ENCODE measurements around the gene UROD. TPM values are rescaled to one million over a fixed set of nuclear protein-coding genes. Genes with fewer than 3 reads are reported as not detected.

UROD gene
- total RNA-seq, 1 experiment from 2014 or later = 92.2 TPM

GRCh38 chr1:44999232-44999631 lies 12.8 kb upstream of the UROD start:
- H3K9ac ChIP-seq (ENCODE audit: extremely low read depth, insufficient read length, low read length) = no peak overlapping the region
- H3K9me3 ChIP-seq (ENCODE audit: control insufficient read depth, low read depth, low read length) = no peaks in the 10 kb centered on the region
- no peaks in the 10 kb centered on the region for H3K27me3 ChIP-seq (ENCODE audit: insufficient read depth, low read length)
- no peak overlapping the region for H2BK12ac ChIP-seq (ENCODE audit: insufficient read length, low read depth, low read length)
- H3K36me3 Mint-ChIP-seq (ENCODE audit: insufficient read depth in 1 of 3, low read depth in 3 of 3) = peaks cover 7 to 22% (median 20%) of the 10 kb centered on the region in 3 experiments; a peak in 6 of 7 replicates
- H3K9me3 Mint-ChIP-seq = no peaks in the 10 kb centered on the region
- H2AK5ac ChIP-seq (ENCODE audit: insufficient read length, low read length) = no peak overlapping the region
- H2BK5ac ChIP-seq (ENCODE audit: insufficient read length, low read length) = no peak overlapping the region
- no peak overlapping the region for H3K4me2 ChIP-seq (ENCODE audit: insufficient read depth, insufficient read length, low read length)
- H3K18ac ChIP-seq (ENCODE audit: insufficient read length, low read depth, low read length) = no peak overlapping the region
- no peak overlapping the region for H3K27ac ChIP-seq (ENCODE audit: insufficient read length, low read depth, low read length)
- H3K79me2 ChIP-seq (ENCODE audit: insufficient read depth, low read length) = no peaks in the 10 kb centered on the region
- H4K20me1 ChIP-seq (ENCODE audit: control insufficient read depth, insufficient read depth, insufficient read length) = no peaks in the 10 kb centered on the region
- H4K5ac ChIP-seq (ENCODE audit: insufficient read length, low read depth, low read length) = no peak overlapping the region
- no peak overlapping the region for H2AFZ ChIP-seq (ENCODE audit: low read length)
- H3K79me1 ChIP-seq (ENCODE audit: insufficient read depth, low read depth, low read length, poor library complexity, severe bottlenecking) = no peaks in the 10 kb centered on the region
- WGBS (ENCODE audit: extremely low coverage, insufficient read length, low lambda C conversion rate) = no CpG with 5 or more reads among the region's 3 CpGs
- no peak for TF ChIP-seq CTCF (conservative IDR thresholded peaks at IDR 0.05)
- no peaks in the 10 kb centered on the region for H3K4me1 ChIP-seq (ENCODE audit: insufficient read depth, low read length)
- no peak overlapping the region for H2BK15ac ChIP-seq (ENCODE audit: low read depth, low read length)
- no peak overlapping the region for H4K8ac ChIP-seq (replicated peaks; ENCODE audit: insufficient read length, low read depth, low read length)
- no peak overlapping the region for H3K4me3 Mint-ChIP-seq
- no peak overlapping the region for H3K27ac Mint-ChIP-seq
- H3T11ph ChIP-seq (ENCODE audit: low read length) = no peak overlapping the region
- H3K23me2 ChIP-seq (ENCODE audit: insufficient read length, low read depth, low read length, poor library complexity, severe bottlenecking) = no peaks in the 10 kb centered on the region
- no peak overlapping the region for H4K91ac ChIP-seq (ENCODE audit: insufficient read length, low read depth, low read length)
- no peak overlapping the region for H2BK120ac ChIP-seq (ENCODE audit: low read depth, low read length, poor library complexity, severe bottlenecking)
- DNase-seq = no peak
- H3K4me1 Mint-ChIP-seq = peaks cover 4 to 6% of the 10 kb centered on the region in 2 experiments; a peak in 3 of 4 replicates
- no peak overlapping the region for H3K4ac ChIP-seq (ENCODE audit: low read depth, low read length)
- no peaks in the 10 kb centered on the region for H3K27me3 Mint-ChIP-seq (ENCODE audit: low read depth)
- H2BK20ac ChIP-seq (ENCODE audit: low read depth, low read length, poor library complexity, severe bottlenecking) = no peak overlapping the region
- no peak overlapping the region for H3K14ac ChIP-seq (ENCODE audit: insufficient read depth, low read length)
- H3K23ac ChIP-seq (ENCODE audit: insufficient read length, low read depth, low read length) = no peak overlapping the region
- H3K56ac ChIP-seq (ENCODE audit: insufficient read length, low read depth, low read length) = no peak overlapping the region

Measured in H9 (cell line).